Vagina (tissue), 2 donors: ENCODE data around the gene TMX4. TPM values are rescaled to one million over a fixed set of nuclear protein-coding genes. Genes with fewer than 3 reads are reported as not detected.

Source experiments
- DNase-seq, 2 donors: peaks; one replicate each; pipeline ENCODE4 v3.0.0-alpha.2; 2017; ENCODE audit errors: extremely low spot score in 2 of 2
- H3K27ac ChIP-seq: fragments of 200-600 bp; sonication (generic); one replicate; pipeline ENCODE4 v1.5.1; 2019
- H3K27me3 ChIP-seq: fragments of 200-600 bp; sonication (generic); one replicate; pipeline ENCODE4 v1.5.1; 2019
- H3K36me3 ChIP-seq, 2 donors: fragments of 200-600 bp; sonication (generic); one replicate each; pipeline ENCODE4 v1.5.1; 2017 to 2019
- H3K4me1 ChIP-seq: fragments of 200-600 bp; sonication (generic); one replicate; pipeline ENCODE4 v1.5.1; 2019
- H3K4me3 ChIP-seq, 2 donors: fragments of 200-600 bp; sonication (generic); 1 replicate in 1 of 2; 2 replicates in 1 of 2; pipeline ENCODE4 v1.5.1; 2016 to 2019
- H3K9me3 ChIP-seq: fragments of 200-600 bp; sonication (generic); one replicate; pipeline ENCODE4 v1.5.1; 2019
- POLR2A ChIP-seq, 2 donors: fragments of 450-650 bp; IDR thresholded peaks; one replicate each; pipeline ENCODE4 v1.6.1; 2017; ENCODE audit warnings: antibody characterized with exemption in 2 of 2, mild to moderate bottlenecking in 2 of 2, moderate library complexity in 2 of 2
- POLR2AphosphoS5 ChIP-seq, 2 donors: sonication (generic); formaldehyde crosslinking; IDR thresholded peaks; one replicate each; pipeline ENCODE4 v1.9.0; 2017; ENCODE audit warnings: antibody characterized with exemption in 2 of 2, mild to moderate bottlenecking in 2 of 2, low read depth in 1 of 2; ENCODE audit not compliant: insufficient read depth in 1 of 2
- intact Hi-C: fragments of 100-400 bp; cut with DNase I; formaldehyde crosslinking; loops from one replicate; pipeline ENCODE4 v1.15.1; 2023
- total RNA-seq: library from RNA; depleted of rRNA; stranded (reverse); fragments of >200 nt; gene quantifications from one replicate; pipeline ENCODE4 v1.2.3, GENCODE V29; 2016
- TF ChIP-seq, protein P1 (sequence below), 3 experiments: fragments of 450-650 bp in 2 of 3; fragments of 200-600 bp in 1 of 3; sonication (generic) in 1 of 3; IDR thresholded peaks; one replicate each; pipeline ENCODE4 v1.5.1; 2017 to 2019; ENCODE audit warnings: antibody characterized with exemption in 3 of 3, mild to moderate bottlenecking in 2 of 3, moderate library complexity in 2 of 3

Gene TMX4, protein sequence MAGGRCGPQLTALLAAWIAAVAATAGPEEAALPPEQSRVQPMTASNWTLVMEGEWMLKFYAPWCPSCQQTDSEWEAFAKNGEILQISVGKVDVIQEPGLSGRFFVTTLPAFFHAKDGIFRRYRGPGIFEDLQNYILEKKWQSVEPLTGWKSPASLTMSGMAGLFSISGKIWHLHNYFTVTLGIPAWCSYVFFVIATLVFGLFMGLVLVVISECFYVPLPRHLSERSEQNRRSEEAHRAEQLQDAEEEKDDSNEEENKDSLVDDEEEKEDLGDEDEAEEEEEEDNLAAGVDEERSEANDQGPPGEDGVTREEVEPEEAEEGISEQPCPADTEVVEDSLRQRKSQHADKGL
- total RNA-seq: 33.9 TPM

DNA sequence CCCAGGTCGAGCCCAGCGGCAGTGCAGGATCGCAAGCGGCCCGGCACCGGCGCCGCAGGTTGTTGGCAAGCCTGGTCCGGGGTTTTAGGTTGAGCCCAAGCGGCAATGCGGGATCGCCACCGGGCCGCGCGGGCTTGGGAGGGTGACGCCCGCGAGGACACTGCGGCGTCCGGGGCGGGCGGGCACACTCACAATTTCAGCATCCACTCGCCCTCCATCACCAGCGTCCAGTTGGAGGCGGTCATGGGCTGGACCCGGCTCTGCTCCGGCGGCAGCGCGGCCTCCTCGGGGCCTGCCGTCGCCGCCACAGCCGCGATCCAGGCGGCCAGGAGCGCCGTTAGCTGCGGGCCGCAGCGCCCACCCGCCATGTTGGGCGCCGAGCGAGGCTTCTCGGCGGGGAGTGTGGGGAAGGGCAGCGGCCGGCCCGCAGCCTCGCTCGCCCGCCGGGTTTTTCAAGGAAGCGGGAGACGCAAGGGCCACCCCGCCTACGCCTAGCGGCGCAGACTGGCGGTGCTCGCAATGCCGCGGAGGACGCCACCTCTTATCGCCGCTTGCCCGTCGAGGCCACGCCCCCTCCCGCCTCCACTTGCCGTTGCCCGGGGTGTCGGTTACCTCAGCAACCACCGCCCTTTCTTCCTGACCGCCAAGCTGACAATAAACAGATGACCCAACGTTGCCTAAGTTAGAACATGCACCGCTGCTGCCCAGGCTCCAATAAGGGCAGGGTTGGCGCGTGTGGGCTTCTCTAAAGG, at the start of gene TMX4:
Gene TMX4 (minus strand): TSS at position 516 of the 752 bp plus-strand sequence. CDS start 148 bp downstream, at position 368.
- peak within 1 kb of the TSS; percentile 67 to 89 for H3K4me3 ChIP-seq
- TF ChIP-seq POLR2A (IDR thresholded peaks at IDR 0.05): peak in 1 of 2 donors; percentile 94
- TF ChIP-seq, protein P1, sequence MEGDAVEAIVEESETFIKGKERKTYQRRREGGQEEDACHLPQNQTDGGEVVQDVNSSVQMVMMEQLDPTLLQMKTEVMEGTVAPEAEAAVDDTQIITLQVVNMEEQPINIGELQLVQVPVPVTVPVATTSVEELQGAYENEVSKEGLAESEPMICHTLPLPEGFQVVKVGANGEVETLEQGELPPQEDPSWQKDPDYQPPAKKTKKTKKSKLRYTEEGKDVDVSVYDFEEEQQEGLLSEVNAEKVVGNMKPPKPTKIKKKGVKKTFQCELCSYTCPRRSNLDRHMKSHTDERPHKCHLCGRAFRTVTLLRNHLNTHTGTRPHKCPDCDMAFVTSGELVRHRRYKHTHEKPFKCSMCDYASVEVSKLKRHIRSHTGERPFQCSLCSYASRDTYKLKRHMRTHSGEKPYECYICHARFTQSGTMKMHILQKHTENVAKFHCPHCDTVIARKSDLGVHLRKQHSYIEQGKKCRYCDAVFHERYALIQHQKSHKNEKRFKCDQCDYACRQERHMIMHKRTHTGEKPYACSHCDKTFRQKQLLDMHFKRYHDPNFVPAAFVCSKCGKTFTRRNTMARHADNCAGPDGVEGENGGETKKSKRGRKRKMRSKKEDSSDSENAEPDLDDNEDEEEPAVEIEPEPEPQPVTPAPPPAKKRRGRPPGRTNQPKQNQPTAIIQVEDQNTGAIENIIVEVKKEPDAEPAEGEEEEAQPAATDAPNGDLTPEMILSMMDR (IDR thresholded peaks at IDR 0.05): peak in 1 of 3 experiments; percentile 29
- TF ChIP-seq POLR2AphosphoS5 (IDR thresholded peaks at IDR 0.05; ENCODE audit: insufficient read depth in 1 of 2, low read depth in 1 of 2): peak; percentile 81 to 95
- H3K27me3 ChIP-seq: no peaks in the 10 kb centered on the region
- intact Hi-C loops: no loop called here
- no peaks in the 10 kb centered on the region for H3K9me3 ChIP-seq
- no peaks in the 10 kb centered on the region for H3K36me3 ChIP-seq
- peak within 1 kb of the TSS; percentile 96 for H3K27ac ChIP-seq
- peaks cover 17% of the 10 kb centered on the region for H3K4me1 ChIP-seq
- peak in 1 of 2 donors; percentile 95 for DNase-seq

DNA sequence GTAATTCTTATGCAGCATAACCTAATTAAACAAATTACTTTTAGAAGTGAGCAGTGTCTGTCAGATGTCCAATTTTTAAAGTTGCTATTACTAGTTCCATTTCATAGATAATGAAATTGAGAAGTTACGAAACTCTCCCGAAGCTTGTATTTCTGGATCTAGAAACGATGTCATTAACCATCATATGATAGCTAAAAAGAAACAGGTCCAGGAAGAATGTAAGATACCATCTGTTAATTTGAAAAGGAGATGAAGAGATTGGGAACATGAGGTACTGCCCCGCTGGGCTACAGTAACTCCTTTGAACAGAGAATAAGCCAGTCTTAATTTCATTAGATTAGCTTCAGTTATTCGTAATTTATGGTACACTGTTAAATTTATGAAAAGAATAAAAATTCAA, 47.5 kb upstream of the TMX4 start:
- H3K4me3 ChIP-seq: no peak overlapping the region
- no peak overlapping the region for H3K27ac ChIP-seq
- no peaks in the 10 kb centered on the region for H3K9me3 ChIP-seq
- no peak for DNase-seq
- H3K27me3 ChIP-seq: no peaks in the 10 kb centered on the region
- H3K4me1 ChIP-seq: no peaks in the 10 kb centered on the region
- intact Hi-C loops: no loop called here
- TF ChIP-seq POLR2A (IDR thresholded peaks at IDR 0.05) (no peak), POLR2AphosphoS5 (IDR thresholded peaks at IDR 0.05; ENCODE audit: insufficient read depth in 1 of 2, low read depth in 1 of 2) (no peak)
- TF ChIP-seq, protein P1 (IDR thresholded peaks at IDR 0.05): no peak
- H3K36me3 ChIP-seq: no peaks in the 10 kb centered on the region

DNA sequence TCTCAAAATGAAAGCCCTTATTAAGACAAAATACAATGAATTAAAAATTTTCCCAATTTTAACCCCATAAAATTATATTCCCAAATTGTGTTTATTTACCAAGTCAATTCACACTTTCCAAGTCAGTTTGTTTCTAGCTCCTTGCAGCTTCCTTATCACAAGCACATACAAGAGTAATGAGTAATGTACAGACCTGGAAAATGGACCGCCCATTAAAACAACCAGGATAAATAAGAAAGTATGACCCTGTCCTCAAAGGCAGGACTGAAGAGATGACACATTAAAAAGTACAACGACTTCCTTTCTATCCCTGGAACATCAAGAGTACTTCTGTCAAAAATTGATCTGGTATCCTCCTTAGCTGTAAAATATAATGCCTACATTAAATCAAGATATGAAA, 47.1 kb upstream of the TMX4 start:
- intact Hi-C loops: no loop called here
- H3K27ac ChIP-seq: no peak overlapping the region
- TF ChIP-seq, protein P1 (IDR thresholded peaks at IDR 0.05): no peak

DNA sequence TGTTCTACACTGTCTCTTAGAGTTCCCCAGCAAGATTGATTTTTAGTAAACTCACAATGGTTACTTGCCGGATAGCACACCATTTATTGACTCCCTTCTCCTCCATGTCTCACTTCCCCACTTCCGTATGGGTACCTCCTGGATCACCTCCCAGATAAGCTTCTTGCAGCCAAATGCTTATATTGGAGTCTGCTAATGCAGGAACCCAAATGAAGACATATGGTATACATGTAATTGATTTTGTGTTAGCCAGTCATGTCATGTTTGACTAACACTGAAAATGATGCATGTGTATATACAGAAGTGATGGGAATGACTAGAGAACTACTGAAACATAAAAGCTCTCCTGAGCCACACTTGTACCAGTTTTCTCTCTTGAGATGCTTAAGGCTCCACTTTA, 46.1 kb upstream of the TMX4 start:
- DNase-seq: no peak
- H3K9me3 ChIP-seq: no peaks in the 10 kb centered on the region
- H3K36me3 ChIP-seq: no peaks in the 10 kb centered on the region
- H3K27me3 ChIP-seq: no peaks in the 10 kb centered on the region
- H3K4me1 ChIP-seq: no peaks in the 10 kb centered on the region
- H3K4me3 ChIP-seq: no peak overlapping the region
- no peak for TF ChIP-seq POLR2AphosphoS5 (IDR thresholded peaks at IDR 0.05; ENCODE audit: insufficient read depth in 1 of 2, low read depth in 1 of 2)
- TF ChIP-seq, protein P1 (IDR thresholded peaks at IDR 0.05): no peak
- no peak for TF ChIP-seq POLR2A (IDR thresholded peaks at IDR 0.05)
- no peak overlapping the region for H3K27ac ChIP-seq
- intact Hi-C loops: no loop called here

More for the DNA sequence above, 47.1 kb upstream of the TMX4 start:
- no peaks in the 10 kb centered on the region for H3K27me3 ChIP-seq
- no peaks in the 10 kb centered on the region for H3K36me3 ChIP-seq
- H3K4me3 ChIP-seq: no peak overlapping the region
- H3K4me1 ChIP-seq: no peaks in the 10 kb centered on the region
- no peak for DNase-seq
- no peaks in the 10 kb centered on the region for H3K9me3 ChIP-seq

DNA sequence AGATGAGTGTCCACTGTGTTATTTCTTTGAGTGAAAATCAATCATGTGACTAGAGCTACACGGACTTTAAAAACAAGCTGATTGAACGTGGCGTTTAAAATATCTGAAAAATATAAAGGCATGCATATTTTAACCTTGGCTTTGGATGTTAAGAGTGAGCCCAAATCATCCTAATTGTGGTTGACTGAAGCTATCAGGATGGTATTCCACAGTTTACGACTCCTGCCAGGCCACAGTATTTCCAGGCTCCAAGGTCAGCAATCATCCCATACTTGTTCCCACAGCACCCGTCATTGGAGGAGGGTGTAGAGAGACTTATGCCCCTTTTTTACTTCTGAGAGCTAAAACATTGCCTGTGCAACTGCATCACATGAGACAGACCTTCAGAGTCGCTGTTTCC, 43.2 kb upstream of the TMX4 start:
- H3K4me3 ChIP-seq: no peak overlapping the region
- TF ChIP-seq POLR2A (IDR thresholded peaks at IDR 0.05) (no peak), POLR2AphosphoS5 (IDR thresholded peaks at IDR 0.05; ENCODE audit: insufficient read depth in 1 of 2, low read depth in 1 of 2) (no peak)
- TF ChIP-seq, protein P1 (IDR thresholded peaks at IDR 0.05): no peak
- no peak overlapping the region for H3K27ac ChIP-seq
- intact Hi-C loops: no loop called here
- H3K4me1 ChIP-seq: no peaks in the 10 kb centered on the region
- H3K27me3 ChIP-seq: no peaks in the 10 kb centered on the region
- no peaks in the 10 kb centered on the region for H3K9me3 ChIP-seq
- DNase-seq: no peak
- no peaks in the 10 kb centered on the region for H3K36me3 ChIP-seq
